Subcutaneous abdominal adipose tissue (tissue), 5 donors: ENCODE data around the gene PPFIBP1.

Experiments used
- H3K27ac ChIP-seq: one replicate; pipeline ENCODE4 v1.7.0; 2013; ENCODE audit warnings: low read depth, mild to moderate bottlenecking, inconsistent platforms, low read length, moderate library complexity
- H3K27me3 ChIP-seq, 5 donors: one replicate each; pipeline ENCODE4 v1.7.0; 2013; ENCODE audit warnings: low read length in 5 of 5, inconsistent platforms in 1 of 5; ENCODE audit not compliant: control insufficient read depth in 5 of 5, insufficient read depth in 4 of 5
- H3K36me3 ChIP-seq, 5 donors: one replicate each; pipeline ENCODE4 v1.7.0; 2013; ENCODE audit warnings: low read length in 5 of 5; ENCODE audit not compliant: control insufficient read depth in 5 of 5, insufficient read depth in 5 of 5
- H3K4me1 ChIP-seq, 5 donors: one replicate each; pipeline ENCODE4 v1.7.0; 2013; ENCODE audit warnings: low read length in 5 of 5, mild to moderate bottlenecking in 3 of 5, moderate library complexity in 1 of 5; ENCODE audit not compliant: control insufficient read depth in 5 of 5, insufficient read depth in 5 of 5
- H3K4me3 ChIP-seq, 5 donors: one replicate each; pipeline ENCODE4 v1.7.0; 2013; ENCODE audit warnings: low read length in 5 of 5, low read depth in 1 of 5
- H3K9ac ChIP-seq, 5 donors: one replicate each; pipeline ENCODE4 v1.7.0; 2013; ENCODE audit warnings: low read length in 5 of 5, mild to moderate bottlenecking in 4 of 5, moderate library complexity in 3 of 5
- H3K9me3 ChIP-seq, 5 donors: one replicate each; pipeline ENCODE4 v1.7.0; 2013; ENCODE audit warnings: low read length in 5 of 5; ENCODE audit not compliant: control insufficient read depth in 5 of 5
- donor health status: healthy.
- donor health status: healthy.
- donor health status: healthy.
- donor health status: healthy.
- donor health status: healthy.

PPFIBP1 gene

DNA sequence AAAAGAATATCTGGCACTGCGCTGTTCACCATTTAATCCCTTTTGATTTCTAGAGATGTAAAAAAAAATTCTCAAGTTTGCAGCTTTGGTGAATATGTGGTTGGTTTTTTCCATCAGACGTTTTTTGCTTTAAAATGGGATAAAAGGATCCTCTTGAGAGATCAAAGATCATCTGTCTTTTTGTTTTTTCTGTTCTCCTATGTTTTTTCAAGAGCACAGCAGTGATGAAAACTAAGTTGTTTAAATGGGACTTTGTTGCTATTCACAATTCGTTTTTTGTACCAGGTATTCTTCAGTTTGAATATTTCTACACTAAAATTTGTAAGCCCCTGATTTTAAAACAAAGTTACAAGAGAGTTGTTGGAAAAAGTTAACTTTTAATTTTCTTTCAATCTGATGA, 142.5 kb downstream of the PPFIBP1 start:
- H3K9me3 ChIP-seq, result no peaks in the 10 kb centered on the region
- peaks cover 4 to 45% (median 28%) of the 10 kb centered on the region in 5 donors for H3K36me3 ChIP-seq
- peaks cover 0 to 9% (median 6%) of the 10 kb centered on the region in 5 donors for H3K4me1 ChIP-seq
- H3K9ac ChIP-seq, result no peak overlapping the region
- no peak overlapping the region for H3K27ac ChIP-seq
- H3K27me3 ChIP-seq, result no peaks in the 10 kb centered on the region
- no peak overlapping the region for H3K4me3 ChIP-seq

DNA sequence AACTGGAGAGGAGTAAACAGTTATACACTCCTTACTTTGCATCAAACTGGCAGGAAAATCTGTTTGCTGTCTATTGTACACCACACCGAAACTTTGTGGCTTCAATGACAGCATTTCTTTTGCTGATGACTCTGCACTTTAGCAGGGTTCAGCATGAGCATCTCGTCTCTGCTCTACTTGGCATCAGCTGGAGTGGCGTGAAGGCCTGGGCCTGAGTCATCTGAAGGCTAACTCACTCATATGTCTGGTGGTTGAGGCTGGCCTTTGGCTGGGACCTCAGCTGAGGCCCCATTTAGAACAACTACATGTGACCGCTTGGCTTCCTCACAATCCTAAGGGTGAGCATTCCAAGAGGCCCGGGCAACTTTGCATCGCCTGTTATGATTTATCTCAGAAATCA, 143.5 kb downstream of the PPFIBP1 start:
- Histone ChIP-seq H3K27me3 (no peaks in the 10 kb centered on the region), H3K9me3 (no peaks in the 10 kb centered on the region), H3K4me3 (no peak overlapping the region), H3K4me1 (peaks cover 0 to 16% (median 7%) of the 10 kb centered on the region in 5 donors), H3K36me3 (peaks cover 4 to 40% (median 28%) of the 10 kb centered on the region in 5 donors), H3K9ac (no peak overlapping the region), H3K27ac (no peak overlapping the region)

DNA sequence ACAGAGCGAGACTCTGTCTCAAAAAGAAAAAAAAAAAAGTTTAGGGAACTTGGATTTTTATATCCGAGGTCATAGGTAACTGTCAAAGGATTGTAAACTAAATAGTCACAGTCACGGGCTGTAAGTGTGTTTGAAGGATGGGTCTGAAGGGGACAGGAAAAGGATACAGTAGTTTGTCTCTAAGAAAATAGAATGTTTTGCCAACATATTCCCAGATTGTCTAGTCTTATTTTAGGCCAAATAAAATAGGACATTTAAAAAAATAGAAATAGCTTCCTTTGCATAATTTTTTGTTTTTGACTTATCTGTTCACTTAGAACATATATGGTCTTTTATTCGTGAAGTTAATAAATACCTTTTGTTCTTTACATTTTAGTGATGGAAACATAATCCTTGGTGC, 148.0 kb downstream of the PPFIBP1 start:
- Histone ChIP-seq H3K4me1 (peaks cover 0 to 35% (median 9%) of the 10 kb centered on the region in 5 donors), H3K27me3 (no peaks in the 10 kb centered on the region), H3K4me3 (no peak overlapping the region), H3K9me3 (no peaks in the 10 kb centered on the region), H3K9ac (no peak overlapping the region), H3K27ac (no peak overlapping the region), H3K36me3 (peaks cover 0 to 28% (median 24%) of the 10 kb centered on the region in 5 donors)

DNA sequence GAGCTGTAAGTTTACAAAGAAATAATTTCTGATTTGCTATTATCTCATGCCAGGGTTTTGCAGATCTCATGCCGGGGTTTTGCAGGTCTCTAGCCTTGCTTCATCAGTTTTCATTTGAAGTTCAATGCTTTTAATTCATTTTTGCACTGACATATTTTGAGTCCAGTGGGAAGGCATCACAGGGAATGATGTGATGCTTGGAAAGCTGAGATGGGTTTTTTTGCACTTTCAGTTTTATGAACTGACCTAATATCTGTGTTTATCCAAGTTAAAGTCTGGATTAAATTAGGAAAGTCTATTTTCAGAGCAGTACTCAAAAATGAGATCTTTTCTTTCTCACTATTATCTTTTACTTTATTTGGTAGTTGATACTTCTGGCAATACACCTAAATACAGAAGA, 148.6 kb downstream of the PPFIBP1 start:
- peaks cover 3 to 26% (median 22%) of the 10 kb centered on the region in 5 donors for H3K36me3 ChIP-seq
- no peaks in the 10 kb centered on the region for H3K9me3 ChIP-seq
- no peak overlapping the region for H3K9ac ChIP-seq
- peak overlapping the region; percentile 19 for H3K27ac ChIP-seq
- peaks cover 0 to 35% (median 4%) of the 10 kb centered on the region in 5 donors for H3K4me1 ChIP-seq
- no peaks in the 10 kb centered on the region for H3K27me3 ChIP-seq
- no peak overlapping the region for H3K4me3 ChIP-seq

DNA sequence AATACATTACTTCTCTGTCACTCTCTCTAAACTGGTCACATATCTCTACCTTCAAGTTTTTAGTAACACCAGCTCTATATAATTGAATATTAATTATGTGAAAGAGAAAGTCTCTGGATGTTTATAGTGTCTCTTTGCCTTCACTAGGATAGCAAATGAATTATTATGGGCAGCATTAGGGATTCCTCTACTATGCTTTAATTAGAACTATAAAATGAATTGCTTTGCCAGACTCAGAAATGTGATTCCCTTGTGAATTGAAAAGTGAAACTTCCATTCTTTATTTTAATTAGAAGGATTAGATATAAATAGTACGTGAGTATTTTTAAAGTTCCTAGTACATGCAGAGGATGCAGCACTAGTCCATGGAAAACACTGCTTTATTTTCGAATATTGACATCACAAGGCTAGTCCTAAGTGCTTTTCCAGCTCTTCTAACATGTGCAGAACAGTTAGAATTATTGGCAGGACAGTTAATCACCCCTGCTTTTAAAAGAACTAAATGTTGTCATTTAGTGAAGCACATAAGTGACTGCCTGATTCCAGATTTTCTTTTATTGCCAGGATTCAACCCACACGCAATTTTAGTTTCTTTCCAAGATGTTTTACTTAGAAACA, 149.2 kb downstream of the PPFIBP1 start:
- H3K27ac ChIP-seq, result peak overlapping the region; percentile 38
- H3K4me1 ChIP-seq, result peaks cover 0 to 34% (median 3%) of the 10 kb centered on the region in 5 donors
- H3K27me3 ChIP-seq, result no peaks in the 10 kb centered on the region
- peaks cover 9 to 21% (median 17%) of the 10 kb centered on the region in 5 donors for H3K36me3 ChIP-seq
- no peak overlapping the region for H3K9ac ChIP-seq
- H3K4me3 ChIP-seq, result no peak overlapping the region
- no peaks in the 10 kb centered on the region for H3K9me3 ChIP-seq

DNA sequence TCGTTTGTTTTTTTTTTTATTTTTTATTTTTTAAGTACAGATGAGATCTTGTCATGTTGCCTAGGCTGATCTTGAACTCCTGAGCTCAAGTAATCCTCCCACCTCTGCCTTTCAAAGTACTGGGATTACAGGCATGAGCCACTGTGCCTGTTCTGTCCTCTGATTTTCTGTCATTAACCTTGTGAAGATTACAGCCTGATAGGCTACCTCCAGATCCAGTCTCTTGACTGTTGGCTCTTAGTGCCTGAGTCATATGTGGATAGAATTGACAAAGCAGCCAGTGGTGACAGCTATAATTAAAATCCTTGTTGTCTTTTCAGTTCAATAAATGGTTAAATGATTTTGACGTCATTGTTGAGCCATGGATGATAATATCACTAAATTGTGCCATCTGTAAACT, 151.0 kb downstream of the PPFIBP1 start:
- no peak overlapping the region for H3K27ac ChIP-seq
- H3K4me1 ChIP-seq, result peaks cover 0 to 30% (median 3%) of the 10 kb centered on the region in 5 donors
- H3K27me3 ChIP-seq, result no peaks in the 10 kb centered on the region

DNA sequence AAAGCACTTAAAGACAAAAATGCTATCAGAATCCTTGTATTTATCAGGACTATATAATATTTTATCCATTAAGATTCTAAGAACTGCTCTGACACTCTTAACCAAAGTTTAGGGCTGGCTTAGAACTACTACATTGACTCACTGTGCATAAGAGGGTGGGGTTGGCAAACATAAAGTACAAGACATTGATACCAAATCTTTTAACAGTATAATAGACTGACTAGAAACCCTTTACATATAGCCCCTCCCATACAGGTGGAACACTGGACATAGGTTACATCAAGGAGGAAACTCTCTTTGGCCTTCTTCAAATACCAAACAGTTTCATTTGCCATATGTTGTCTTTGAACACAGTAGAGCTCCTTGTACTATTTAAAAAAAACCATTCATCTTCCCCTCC, 156.6 kb downstream of the PPFIBP1 start:
- peaks cover 35 to 63% (median 54%) of the 10 kb centered on the region in 5 donors for H3K36me3 ChIP-seq
- H3K9ac ChIP-seq, result no peak overlapping the region
- H3K9me3 ChIP-seq, result no peaks in the 10 kb centered on the region
- no peaks in the 10 kb centered on the region for H3K4me1 ChIP-seq
- no peak overlapping the region for H3K27ac ChIP-seq
- H3K4me3 ChIP-seq, result no peak overlapping the region
- no peaks in the 10 kb centered on the region for H3K27me3 ChIP-seq

More for the DNA sequence above, 151.0 kb downstream of the PPFIBP1 start:
- Histone ChIP-seq H3K4me3 (no peak overlapping the region), H3K36me3 (peaks cover 17 to 30% (median 20%) of the 10 kb centered on the region in 5 donors), H3K9me3 (no peaks in the 10 kb centered on the region), H3K9ac (no peak overlapping the region)

DNA sequence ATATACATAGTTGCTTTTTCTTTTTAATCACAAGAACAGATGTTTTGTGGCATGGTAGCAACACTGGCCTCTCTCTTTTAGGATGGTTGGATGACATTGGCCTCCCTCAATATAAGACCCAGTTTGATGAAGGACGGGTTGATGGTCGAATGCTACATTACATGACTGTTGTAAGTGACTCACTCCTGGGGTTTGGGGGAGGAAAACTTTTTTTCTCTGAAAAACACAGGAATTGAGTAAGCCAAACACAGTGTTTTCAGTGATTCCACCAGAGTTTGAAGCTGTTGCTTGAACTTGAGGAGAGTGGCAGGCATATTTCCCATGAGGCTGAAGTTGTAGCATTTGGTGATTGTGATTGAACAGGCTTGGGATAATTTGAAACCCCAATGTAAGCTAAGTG, 158.5 kb downstream of the PPFIBP1 start:
- Histone ChIP-seq H3K27ac (no peak overlapping the region), H3K36me3 (peaks cover 33 to 62% (median 51%) of the 10 kb centered on the region in 5 donors), H3K9me3 (no peaks in the 10 kb centered on the region), H3K4me3 (no peak overlapping the region), H3K27me3 (no peaks in the 10 kb centered on the region), H3K9ac (no peak overlapping the region), H3K4me1 (no peaks in the 10 kb centered on the region)

DNA sequence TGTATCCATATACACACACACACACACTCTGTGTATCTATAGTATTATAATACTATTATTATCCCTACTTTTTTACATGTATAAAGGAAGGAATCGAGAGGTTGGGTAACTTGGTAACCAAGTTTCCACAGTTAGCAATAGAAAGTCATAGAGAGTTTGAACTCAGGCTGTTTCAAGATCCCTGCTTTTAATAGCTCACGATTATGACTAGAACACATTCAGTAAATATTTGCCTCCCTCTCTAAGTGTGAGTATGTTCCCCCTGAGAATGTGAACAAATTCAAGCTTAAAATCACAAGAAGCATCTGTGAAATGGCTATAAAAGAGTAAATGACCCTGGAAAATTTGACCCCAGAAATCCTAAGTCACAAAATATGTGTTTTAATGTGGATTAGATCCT, 161.3 kb downstream of the PPFIBP1 start:
- no peaks in the 10 kb centered on the region for H3K4me1 ChIP-seq
- no peak overlapping the region for H3K4me3 ChIP-seq
- peaks cover 26 to 75% (median 64%) of the 10 kb centered on the region in 5 donors for H3K36me3 ChIP-seq
- no peaks in the 10 kb centered on the region for H3K27me3 ChIP-seq
- H3K27ac ChIP-seq, result no peak overlapping the region
- H3K9ac ChIP-seq, result no peak overlapping the region
- H3K9me3 ChIP-seq, result no peaks in the 10 kb centered on the region

DNA sequence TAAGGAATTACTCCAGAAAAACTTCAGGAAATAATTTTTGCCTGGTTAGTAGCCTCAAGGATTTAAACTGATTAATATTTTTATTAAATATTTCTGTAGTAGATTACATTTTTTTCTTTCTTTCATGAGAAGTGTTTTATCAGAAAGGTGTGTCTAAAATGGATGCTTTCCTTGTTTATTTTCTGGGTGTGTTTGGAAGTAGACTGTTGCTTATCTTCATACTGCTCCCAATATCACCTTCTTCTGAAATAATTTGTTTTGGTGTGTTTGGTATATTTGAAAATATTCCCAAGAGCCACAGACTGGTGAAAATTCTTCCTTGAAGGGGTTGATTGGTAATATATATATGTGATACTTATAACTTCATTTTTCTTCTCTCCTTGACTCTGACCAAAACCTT, 162.1 kb downstream of the PPFIBP1 start:
- Histone ChIP-seq H3K36me3 (peaks cover 23 to 74% (median 63%) of the 10 kb centered on the region in 5 donors), H3K9me3 (no peaks in the 10 kb centered on the region), H3K4me1 (no peaks in the 10 kb centered on the region), H3K27ac (no peak overlapping the region), H3K4me3 (no peak overlapping the region), H3K9ac (no peak overlapping the region), H3K27me3 (no peaks in the 10 kb centered on the region)
